ENCODE data around the gene LONP2. TPM values are rescaled to one million over a fixed set of nuclear protein-coding genes. Genes with fewer than 3 reads are reported as not detected.
"Not testable (repeated sequence)": the region's sequence is repeated elsewhere in the genome, so short reads cannot be mapped to it uniquely, and the experiment has no call there.

Gene LONP2
- total RNA-seq, 1 donor from 2014 or later, result 26.4 TPM

DNA sequence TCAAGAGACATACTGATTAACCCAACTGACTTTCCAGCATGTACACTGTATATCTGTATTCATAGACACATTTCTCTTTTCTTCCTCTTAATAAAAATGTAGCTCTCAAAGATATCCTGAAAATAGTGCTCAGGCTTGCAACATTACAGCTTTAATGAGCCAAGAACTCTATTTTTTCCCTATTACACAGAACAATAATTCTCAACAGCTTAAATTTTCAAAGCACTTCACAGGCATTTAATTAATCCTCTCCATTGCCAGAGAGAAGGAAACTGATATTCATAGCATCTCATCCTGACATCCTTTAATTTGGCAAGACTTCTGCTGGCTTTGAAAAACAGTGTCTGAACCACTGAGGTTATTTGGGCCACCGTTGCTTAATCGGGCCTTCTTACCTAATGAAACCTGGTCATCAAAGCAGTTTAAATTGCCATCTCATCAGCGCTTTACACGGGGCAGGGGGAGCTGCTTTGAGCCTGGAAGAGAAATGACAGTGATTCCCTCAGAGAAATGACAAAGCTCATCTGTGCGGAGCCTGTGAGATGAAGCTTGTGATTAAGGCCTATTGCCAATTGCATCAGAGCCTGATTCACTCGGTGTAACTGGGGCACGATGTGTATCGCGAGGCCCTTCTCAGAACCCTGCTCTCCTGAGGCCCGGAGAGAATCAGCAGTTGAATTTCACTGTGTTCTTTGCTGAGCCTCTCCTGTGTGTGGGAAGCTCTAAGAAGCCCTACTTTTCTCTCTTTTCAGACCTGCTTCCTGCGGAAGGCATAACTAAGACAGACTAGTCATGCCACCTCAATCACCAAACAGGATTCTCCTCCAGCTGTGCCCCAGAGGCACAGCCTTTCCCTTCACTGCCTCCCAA, 149.6 kb downstream of the LONP2 start:
- DNase-seq (ENCODE audit: low read depth in 2 of 2), result no peak

DNA sequence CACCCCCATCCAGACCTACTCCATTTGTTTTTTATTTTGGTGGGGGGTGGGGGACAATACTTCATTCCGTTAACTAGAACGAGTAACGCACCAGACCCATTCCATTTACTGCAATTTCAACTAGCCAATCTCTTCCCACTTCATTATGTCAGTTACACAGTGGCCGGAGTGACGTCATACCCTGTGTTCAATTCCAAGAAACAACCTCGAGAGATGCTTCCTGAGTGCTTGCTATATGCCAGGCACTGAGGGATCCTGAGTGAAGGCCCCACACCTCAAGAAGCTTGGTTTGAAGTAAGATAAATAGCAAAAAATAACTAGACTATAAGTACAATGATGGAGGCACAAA, 150.2 kb downstream of the LONP2 start:
- peak in 1 of 2 donors; percentile 13 for DNase-seq (ENCODE audit: low read depth in 2 of 2)

DNA sequence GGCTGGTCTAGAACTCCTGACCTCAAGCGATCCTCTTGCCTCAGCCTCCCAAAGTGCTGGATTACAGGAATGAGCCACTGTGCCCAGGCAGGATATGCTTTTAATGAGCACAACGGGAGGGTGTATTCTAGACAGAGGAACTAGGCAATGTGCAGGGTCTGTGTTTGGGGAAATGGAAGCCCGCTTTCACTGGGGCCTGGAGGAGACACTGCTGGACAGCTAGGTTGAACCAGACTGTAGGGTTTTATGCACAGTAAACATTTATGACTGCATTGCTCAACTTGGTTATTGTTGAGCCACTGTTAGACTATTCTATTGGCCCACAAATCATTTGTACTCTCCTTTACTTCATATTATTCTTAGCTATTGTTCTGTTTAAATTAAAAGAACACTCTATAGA, 151.3 kb downstream of the LONP2 start:
- DNase-seq (ENCODE audit: low read depth in 2 of 2), result no peak

DNA sequence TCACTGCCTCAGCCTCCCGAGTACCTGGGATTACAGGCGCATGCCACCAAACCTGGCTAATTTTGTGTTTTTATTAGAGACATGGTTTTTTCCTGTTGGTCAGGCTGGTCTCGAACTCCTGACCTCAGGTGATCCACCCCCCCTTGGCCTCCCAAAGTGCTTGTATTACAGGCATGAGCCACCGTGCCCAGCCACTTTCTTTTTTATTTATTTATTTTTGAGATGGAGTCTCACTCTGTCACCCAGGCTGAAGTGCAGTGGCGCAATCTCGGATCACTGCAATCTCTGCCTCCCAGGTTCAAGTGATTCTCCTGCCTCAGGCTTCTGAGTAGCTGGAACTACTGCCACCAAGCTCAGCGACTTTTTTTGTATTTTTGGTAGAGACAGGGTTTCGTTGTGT, 158.4 kb downstream of the LONP2 start:
- not testable (repeated sequence) for DNase-seq (ENCODE audit: low read depth in 2 of 2)

DNA sequence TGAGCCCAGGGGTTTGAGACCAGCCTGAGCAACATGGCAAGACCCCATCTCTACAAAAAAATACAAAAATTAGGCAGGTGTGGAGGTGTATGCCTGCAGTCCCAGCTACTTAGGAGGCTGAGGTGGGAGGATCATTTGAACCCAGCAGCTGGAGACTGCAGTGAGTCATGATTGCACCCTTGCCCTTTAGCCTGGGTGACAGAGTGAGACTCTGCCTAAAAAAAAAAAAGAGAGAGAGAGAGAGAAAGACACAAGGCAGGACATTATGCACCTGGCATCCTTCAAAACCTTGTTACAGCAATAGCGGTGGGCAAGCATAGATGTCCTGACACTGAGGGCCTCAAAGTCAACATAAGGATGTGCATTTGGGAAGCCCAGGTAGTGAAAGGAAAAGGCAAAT, 161.1 kb downstream of the LONP2 start:
- DNase-seq (ENCODE audit: low read depth in 2 of 2), result no peak

DNA sequence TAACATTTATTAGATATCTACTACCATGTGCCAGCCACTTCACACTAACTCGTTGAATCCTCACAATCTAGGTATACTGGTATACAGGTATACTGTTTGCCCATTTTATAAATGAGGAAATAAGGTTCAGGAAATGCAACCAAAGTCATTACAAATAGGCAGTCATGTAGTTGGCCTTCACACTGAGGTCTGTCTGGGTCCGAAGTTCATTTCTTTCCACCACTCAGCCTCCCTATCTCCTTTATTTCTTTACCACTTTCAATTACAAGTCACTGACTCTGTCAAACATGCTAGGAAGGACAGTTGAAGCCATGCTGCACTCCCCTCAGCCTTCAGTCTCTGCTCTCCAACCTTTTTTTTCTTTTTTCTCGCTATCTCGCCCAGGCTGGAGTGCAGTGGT, 161.8 kb downstream of the LONP2 start:
- DNase-seq (ENCODE audit: low read depth in 2 of 2), result no peak

Other genes with a start within 250 kb of the LONP2 start
- not detected in 2 replicates for gene ABCC12, start 88.3 kb upstream of the LONP2 start, total RNA-seq
- under 0.01 TPM in 1 of 2 replicates, not detected in the other for gene ABCC11, start 3.2 kb downstream of the LONP2 start, total RNA-seq
- 21.6 and 33.1 TPM in 2 replicates for gene SIAH1, start 141.1 kb downstream of the LONP2 start, total RNA-seq

Measured in lung microvascular endothelial cell (primary cell).